ENCODE data around the gene AHNAK.
"Not testable (repeated sequence)": the region's sequence is repeated elsewhere in the genome, so short reads cannot be mapped to it uniquely, and the experiment has no call there.

AHNAK gene

DNA sequence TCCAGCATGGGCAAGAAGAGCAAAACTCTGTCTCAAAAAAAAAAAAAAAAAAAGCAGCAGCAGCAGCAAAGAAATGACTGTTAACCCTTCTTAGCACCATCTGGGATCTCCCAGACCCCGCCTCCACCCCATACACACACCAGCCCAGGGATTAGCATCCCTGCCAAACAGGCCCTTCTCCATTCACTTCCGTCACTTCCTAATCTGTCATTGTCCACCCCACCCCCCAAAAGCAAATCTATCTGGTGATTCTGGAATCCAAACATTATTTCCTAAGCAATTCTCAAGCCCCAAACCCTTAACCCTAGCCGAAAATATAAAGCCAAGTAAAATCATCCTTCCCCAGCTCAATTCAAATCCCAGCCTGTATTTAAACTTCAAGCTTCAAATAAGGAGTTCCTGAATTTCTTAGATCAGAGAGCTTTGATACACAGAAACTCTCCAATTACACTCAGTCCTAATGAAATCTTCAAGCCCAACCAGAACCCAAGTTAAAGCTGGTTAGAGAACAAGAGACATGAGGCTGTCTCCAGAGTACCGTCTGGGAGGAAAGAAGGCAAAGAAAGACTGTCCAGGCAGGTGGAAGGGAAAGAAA, 6.0 kb upstream of the AHNAK start:
- DNase-seq (ENCODE audit: low read depth) = no peak

GRCh38 chr11:62550478-62550877, 3.9 kb upstream of the AHNAK start:
- not testable (repeated sequence) for DNase-seq (ENCODE audit: low read depth)

GRCh38 chr11:62548545-62549335, 2.1 kb upstream of the AHNAK start:
- no peak for DNase-seq (ENCODE audit: low read depth)

GRCh38 chr11:62547691-62548281, 1.2 kb upstream of the AHNAK start:
- DNase-seq (ENCODE audit: low read depth) = no peak

DNA sequence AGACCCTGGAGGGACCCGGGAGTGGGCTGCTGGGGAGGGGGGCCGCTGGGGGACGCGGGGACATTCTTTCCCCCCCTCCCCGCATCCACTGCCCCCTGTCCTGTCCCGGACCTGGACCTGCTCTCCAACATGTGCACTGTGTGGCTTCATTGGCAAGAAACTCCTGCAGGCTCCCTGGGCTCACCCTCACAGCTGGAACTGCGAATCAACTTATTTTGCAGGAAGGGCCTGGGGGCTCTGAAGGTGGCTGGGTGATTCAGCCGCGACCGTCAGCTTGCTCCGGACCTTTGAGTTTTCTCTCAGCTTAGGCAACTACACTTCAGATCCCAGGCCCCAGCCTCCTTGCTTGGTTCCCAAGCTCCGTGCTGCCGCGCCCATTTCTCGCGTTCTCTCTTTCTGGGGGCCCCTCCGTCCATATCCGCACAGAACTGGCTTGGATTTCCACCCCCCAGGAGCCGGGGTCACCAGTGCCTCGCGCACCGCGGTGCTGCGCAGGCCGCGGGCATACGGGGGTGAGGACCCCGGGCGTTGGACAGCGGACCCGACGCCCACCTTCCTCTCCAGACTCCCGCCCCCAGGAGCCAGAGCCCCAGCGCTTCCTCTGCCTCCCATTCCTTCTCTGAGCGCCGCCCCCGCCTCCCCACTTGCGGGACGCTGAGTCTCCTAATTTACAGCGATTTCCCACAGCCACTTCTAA, 471 bp upstream of the AHNAK start:
- no peak for DNase-seq (ENCODE audit: low read depth)

DNA sequence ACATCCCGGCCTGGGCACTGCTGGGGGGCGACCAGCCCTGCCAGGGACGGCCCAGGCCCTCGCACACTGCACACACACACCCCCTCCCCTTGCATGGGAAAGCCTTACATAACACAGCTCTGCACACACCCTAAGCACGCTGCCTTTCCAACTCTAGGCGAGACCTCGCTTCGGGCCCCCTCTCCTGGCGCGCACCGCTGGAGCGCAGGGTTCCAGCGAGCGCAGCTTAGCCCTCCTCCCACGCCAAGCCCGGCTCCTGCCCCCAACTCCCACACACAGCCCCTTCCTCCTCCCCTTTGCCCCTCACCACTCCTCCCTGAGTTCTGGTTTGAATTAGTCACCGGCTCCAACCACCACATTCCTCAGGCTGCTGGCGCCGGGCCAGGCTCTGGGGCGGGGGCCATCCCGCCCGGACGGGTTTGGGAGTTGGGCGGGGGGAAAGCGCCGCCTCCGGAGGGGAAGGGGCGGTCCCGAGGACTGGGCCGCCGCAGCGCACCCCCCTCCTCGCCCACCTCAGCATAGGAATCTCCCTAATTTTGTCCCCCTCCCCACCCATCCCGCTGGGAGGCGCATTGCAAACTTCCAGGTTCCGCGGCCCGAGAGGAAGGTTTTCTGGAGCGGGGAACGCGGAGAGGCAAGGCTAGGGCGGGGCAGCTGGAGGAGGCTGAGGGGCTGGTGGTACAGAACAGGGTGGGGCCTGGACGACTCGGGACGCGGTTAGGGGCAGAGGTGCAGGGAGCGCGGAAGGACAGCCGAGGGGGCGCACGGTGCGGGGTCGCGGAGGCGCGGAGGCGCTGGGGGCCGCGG, 966 bp downstream of the AHNAK start:
- peak; percentile 84 for DNase-seq (ENCODE audit: low read depth)

GRCh38 chr11:62544581-62545436, 1.8 kb downstream of the AHNAK start:
- no peak for DNase-seq (ENCODE audit: low read depth)

- no peak for DNase-seq (ENCODE audit: low read depth)
Observed at GRCh38 chr11:62543680-62544444, 2.7 kb downstream of the AHNAK start.

GRCh38 chr11:62542750-62543567, 3.6 kb downstream of the AHNAK start:
- DNase-seq (ENCODE audit: low read depth) = peak; percentile 70

GRCh38 chr11:62542111-62542745, 4.4 kb downstream of the AHNAK start:
- DNase-seq (ENCODE audit: low read depth) = no peak

GRCh38 chr11:62540804-62541701, 5.6 kb downstream of the AHNAK start:
- DNase-seq (ENCODE audit: low read depth) = no peak

- DNase-seq (ENCODE audit: low read depth) = peak; percentile 81
Observed at GRCh38 chr11:62539238-62539925, 7.2 kb downstream of the AHNAK start.

- no peak for DNase-seq (ENCODE audit: low read depth)
Observed at GRCh38 chr11:62538470-62539237, 8.0 kb downstream of the AHNAK start.

- no peak for DNase-seq (ENCODE audit: low read depth)
Observed at GRCh38 chr11:62536301-62536957, 10.2 kb downstream of the AHNAK start.

DNA sequence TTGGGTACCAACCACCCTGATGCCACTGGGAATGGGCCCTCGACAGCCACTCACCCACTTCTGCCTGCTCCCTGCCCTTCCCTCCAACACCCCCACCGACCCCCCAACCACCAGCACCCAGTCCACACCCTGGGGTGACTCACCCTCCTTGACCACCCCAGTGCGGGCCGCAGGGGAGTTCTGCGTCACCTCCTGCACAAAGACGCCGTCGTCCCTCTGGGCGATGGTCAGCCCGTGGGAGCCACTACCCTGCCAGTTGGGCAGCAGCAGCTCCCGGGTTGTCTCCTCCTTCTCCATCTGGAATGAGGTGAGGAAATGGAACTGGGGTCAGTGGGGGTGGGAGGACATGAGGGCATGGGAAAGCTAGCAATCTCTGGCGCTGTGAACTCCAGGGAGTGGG, 10.8 kb downstream of the AHNAK start:
- DNase-seq (ENCODE audit: low read depth) = no peak

Data from GM04504 (cell line).